NOMO-1 treated with DMSO at 0.1 percent for 48 hours (cell line): ENCODE measurements around the gene CEP83.
"Not testable (repeated sequence)": the region's sequence is repeated elsewhere in the genome, so short reads cannot be mapped to it uniquely, and the experiment has no call there.

Source experiments
- DNase-seq: peaks from one replicate; lab custom pipeline; 2025; ENCODE audit not compliant: unreplicated experiment; lab: John Stamatoyannopoulos, UW

CEP83 gene

GRCh38 chr12:94384030-94384429 is 75.6 kb downstream of the CEP83 start:
- DNase-seq = no peak

DNA sequence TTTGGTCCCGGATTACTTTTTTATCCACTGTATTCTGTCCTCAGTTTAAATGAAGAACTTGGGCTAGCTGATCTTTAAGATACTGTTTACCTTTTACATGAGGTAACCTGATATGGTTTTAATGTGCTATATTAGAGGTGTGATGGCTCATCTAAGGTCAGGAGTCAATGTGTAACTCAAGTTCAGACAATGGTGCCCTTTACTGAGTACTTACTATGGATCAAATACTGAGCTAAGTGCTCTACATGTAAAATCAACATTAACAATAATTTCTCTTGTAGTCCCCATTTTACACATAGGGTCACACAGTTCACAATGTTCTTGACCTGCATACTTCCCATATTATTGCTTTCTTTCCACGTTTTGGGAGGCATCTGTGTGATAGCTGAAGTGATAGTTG is 79.2 kb downstream of the CEP83 start:
- DNase-seq = no peak

DNA sequence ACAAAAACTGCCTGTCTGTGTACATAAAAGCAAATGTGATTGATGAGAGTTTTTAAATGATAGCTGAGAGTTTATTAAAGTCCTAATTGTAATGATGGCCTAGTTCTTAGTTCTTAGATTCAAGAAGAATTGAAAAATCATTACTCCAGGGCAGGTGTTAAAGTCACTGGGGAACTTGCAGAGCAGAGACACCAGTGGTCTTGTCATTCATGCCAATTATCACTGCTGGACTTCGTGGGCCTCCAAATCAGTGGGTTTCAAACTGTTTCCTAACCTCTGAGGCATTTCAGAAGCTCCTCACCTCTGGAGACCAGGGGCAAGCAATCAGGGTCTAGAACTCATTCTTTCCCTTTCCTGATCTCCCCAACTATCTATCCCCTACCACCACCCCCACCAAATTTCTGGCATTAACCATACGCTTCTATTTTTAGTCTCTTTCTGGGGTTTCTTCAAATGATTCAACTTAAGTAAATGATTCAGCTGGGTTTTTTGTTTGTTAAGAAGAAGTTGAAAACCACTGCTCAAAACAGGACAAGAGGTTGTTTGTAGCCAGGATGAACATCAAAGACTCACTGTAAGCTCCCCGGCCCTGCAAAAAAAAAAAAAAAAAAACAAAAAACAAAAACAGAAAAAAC is 80.1 kb downstream of the CEP83 start:
- no peak for DNase-seq

GRCh38 chr12:94377599-94377998 is 82.1 kb downstream of the CEP83 start:
- no peak for DNase-seq

DNA sequence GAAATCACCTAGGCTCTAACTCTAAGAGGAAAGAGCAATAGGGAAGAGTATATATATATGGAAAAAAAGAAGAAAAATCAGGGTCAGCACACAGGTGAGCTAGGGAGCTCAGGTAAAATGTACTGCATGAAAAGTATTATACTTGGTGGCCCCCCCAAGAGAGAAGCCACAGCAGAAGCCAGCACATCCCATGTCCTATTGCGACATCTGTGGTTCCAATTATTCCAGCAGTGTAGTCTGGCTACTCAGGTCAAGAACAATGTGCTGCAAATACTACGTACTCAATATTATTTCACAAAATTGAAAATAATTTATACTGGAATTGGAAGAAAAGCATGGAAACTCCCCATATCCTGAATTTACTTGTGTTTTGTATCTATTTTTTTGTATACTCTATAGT is 85.5 kb downstream of the CEP83 start:
- DNase-seq = no peak

DNA sequence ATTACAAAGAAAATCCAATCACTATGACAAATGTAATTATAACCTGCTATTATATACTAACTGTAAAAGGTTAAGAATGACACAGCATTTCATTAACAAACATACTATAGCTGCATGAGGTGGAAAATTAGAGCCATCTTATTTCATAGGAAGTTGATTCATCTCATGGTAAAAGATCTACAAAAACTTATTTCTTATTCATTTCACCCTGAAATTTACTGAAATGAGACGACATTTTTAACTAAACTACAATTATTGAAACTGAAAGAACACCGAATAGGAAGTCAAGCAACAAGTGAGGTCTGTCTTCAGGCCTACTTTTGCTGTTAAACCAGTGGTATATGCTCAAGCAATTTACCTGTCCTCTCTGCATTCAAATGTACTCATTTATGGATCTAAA is 87.2 kb downstream of the CEP83 start:
- DNase-seq = no peak

DNA sequence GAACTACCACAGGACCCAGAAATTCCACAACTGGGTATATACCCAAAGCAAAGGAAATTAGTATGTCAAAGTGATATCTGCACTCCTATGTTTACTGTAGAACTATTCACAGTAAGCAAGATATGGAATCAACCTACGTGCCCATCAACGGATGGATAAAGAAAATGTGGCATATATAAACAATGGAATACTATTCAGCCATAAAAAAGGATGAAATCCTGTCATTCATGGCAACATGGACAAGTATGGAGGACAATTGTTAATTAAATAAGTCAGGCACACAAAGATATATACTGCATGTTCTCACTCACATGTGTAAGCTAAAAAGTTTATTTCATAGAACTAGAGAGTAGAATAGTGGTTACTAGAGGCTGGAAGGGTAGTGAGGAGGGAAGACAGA is 97.0 kb downstream of the CEP83 start:
- DNase-seq = no peak

GRCh38 chr12:94359761-94360160 is 99.9 kb downstream of the CEP83 start:
- no peak for DNase-seq

GRCh38 chr12:94353130-94353529 is 106.5 kb downstream of the CEP83 start:
- DNase-seq = no peak

- no peak for DNase-seq
These were observed 119.1 kb downstream of the CEP83 start for GRCh38 chr12:94340573-94340972.

DNA sequence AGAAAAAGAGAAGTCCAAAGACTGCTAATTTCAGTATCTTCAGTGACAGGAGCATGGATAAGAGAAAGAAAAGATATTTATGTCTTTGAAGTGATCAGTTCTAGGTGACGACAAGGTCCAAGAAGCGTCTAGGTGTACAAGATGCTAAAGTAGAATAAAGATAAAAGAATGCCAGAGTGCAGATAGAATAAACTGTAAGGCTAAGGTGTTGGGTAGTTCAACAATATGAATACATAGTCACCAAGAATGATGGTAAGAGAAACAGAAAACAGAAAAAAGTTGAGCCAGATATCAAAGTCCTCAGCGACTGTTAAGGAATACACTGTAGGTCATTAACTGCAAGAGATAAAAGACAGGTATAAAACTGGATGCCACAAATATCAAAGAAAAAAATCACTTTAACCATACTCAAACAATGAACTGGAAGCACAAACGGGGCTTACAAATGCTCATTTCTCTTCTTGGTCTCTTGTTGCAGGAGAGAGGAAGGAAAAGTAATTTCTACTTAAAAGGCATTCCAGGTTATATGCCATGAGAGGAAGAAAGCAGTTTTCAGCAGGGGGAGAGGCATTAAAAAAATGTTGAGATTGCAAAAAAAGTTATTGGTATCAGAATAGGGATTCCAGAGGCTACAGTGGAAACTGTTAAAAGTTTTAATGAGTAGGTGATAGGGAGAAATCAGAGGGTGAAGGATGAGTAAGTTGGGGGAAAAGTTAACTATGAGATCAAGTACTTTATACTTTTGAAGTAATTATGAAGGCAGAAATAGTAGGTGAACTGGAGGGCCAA is 121.5 kb downstream of the CEP83 start:
- no peak for DNase-seq

DNA sequence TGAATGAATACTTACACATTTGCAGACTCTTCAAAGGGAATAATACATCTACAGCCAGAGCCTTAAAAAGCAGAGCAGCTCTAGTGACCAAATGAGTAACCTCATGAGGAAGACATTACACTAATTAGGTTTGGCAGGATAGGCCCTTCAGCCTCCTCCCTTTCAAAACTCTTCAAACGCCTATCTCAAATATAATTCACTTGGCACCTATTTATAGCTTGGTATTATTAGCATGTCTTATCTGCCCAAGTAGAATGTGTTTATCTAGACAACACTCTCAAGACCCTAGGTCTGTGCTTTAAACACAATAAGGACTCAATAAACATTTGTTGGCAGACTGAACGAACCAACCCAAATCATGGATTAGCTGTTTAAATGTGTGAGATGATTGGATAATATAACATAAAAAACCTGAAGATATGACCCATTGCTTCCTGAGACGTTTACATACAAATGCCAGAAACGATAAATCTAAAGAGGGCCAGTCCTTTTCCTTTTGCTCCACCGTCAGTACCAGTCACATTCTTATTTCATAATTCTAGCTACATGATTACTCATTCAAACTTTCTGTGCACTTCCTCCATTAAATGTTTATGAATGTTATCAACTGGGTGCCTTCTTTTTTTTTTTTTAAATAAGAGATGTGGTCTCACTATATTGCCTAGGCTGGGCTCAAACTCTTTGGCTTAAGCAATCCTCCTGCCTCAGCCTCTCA is 123.3 kb downstream of the CEP83 start:
- peak; percentile 83 for DNase-seq

DNA sequence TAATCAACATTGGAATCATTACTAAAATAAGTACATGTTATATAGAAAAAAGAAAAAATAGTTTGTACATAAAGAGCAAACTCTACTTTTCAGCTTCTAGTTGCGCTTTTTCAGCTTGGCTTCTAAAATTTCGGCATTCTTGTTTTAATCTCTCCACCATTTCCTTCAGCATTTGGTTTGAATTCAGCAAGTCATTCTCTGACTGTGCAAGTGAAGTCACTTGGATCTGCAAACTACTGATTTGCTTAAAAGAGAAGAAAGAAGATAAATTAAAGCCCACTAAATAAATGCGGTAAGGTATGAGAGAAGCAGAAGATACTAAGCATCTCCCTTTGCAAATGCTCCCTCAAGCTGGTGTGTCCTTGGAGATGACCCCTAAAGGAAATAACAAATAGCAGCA is 126.3 kb downstream of the CEP83 start:
- DNase-seq = no peak

DNA sequence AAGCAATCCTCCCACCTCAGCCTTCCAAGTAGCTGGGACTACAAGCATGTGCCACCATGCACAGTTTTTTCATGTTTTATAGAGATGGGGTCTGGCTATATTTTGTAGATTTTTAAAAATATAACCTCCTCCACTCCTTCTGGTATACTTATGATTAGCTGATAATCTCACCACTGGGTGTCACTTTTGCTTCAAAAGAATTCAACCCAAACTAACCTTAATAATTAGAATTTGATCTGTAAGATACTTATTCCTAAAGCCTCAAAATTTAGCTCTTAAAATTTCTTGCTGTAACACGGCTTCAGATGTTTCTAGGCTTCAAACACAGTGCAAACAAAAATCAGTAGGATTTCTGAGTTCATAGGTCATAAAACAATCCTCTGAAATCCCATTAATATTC is 130.3 kb downstream of the CEP83 start:
- no peak for DNase-seq

DNA sequence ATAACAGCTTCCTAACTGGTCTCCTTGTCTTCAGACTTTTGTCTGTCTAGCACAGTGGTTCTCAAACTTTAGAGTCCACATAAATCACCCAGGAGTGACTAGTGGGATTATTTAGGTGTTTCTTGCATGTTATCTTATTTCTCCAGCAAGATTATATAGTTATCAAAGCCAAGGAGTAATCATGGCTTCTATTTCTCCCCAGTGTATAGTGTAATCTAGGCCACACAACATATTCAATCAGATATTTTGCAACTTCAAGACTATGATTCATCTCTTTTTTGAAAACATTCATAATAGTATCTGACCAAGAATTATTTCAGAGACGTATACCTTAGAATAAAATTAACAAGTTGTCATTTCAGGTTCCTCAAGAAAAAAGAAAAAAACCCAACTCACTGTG is 131.9 kb downstream of the CEP83 start:
- no peak for DNase-seq

DNA sequence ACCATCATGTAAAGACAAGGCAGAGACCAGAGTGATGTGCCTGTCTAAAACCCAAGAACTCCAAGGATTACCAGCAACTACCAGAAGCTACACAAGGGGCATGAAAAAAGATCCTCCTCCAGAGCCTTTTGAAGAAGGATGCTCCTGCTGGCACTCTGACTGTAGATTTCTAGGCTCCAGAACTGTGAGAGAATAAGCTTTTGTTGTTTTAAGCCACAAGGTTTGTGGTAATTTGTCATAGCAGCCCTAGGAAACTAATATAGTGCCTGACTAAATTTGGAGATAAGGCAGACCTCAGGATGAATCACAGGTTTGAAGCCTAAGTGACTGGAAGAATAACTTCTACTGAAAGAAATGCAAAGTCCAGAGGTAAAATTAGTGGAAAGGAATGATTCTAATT is 132.9 kb downstream of the CEP83 start:
- DNase-seq = no peak

- no peak for DNase-seq
These were observed 133.4 kb downstream of the CEP83 start for GRCh38 chr12:94326234-94326633.

- DNase-seq = no peak
These were observed 137.3 kb downstream of the CEP83 start for GRCh38 chr12:94322346-94322745.

DNA sequence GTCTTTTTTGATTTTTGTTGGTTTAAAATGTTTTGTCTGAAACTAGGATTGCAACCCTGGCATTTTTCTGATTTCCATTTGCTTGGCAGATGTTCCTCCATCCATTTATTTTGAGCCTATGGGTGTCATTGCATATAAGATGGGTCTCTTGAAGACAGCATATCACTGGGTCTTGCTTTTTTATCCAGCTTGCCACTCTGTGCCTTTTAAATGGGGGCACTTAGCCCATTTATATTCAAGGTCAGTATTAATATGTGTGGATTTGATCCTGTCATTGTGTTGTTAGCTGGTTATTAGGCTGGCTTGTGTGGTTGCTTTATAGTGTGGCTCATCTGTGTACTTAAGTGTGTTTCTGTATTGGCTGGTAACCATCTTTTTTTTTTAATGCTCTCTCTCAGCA is 139.6 kb downstream of the CEP83 start:
- no peak for DNase-seq

GRCh38 chr12:94318181-94318580 is 141.5 kb downstream of the CEP83 start:
- peak; percentile 66 for DNase-seq

- not testable (repeated sequence) for DNase-seq
These were observed 143.1 kb downstream of the CEP83 start for GRCh38 chr12:94316600-94316999.

- DNase-seq = no peak
These were observed 147.3 kb downstream of the CEP83 start for GRCh38 chr12:94312378-94312777.
